Measurements from ENCODE around the gene ASB8.

DNA sequence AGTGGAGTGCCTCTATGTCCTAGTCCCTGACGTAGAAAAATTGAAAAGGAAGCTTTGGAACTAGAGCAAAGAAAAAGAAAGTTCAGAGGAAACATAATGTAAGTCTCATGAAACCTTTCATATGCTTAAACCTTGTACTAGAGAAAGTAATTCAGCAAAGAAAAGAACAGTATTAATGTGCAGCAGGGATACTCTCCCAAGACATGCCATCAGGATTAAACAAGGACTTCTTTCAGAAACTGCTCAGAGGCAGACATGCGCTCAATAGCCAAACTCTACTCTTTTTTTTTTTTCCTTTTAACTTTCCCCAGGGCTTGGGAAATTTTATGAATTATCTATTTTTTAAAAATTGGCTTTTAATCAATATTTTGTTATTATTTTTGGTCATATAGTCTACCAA is 7.1 kb upstream of the ASB8 start:
- no peak for TF ChIP-seq RCOR1 (IDR thresholded peaks at IDR 0.05; ENCODE audit: low read depth, low read length)
- no peak for TF ChIP-seq MYC (IDR thresholded peaks at IDR 0.05; ENCODE audit: borderline replicate concordance, low read length)
- TF ChIP-seq RFX5 (IDR thresholded peaks at IDR 0.05) = no peak
- TF ChIP-seq RARB (CRISPR knock-in tag; IDR thresholded peaks at IDR 0.05) = no peak

Data from A549 (cell line).